Heart left ventricle (tissue), 13 donors: Measurements from ENCODE around the gene STRBP.

ENCODE experiments used
- POLR2A ChIP-seq, 2 donors: fragments of 450-650 bp; IDR thresholded peaks; one replicate each; pipeline ENCODE4 v1.6.1; 2017; ENCODE audit warnings: antibody characterized with exemption in 2 of 2, mild to moderate bottlenecking in 2 of 2, moderate library complexity in 2 of 2
- TF ChIP-seq, protein P1 (sequence below), 12 donors: fragments of 200-600 bp; sonication (generic) in 4 of 12; IDR thresholded peaks; one replicate each; pipeline versions ENCODE4 v1.5.0 to v1.8.0; 2018 to 2022; ENCODE audit warnings: antibody characterized with exemption in 12 of 12, mild to moderate bottlenecking in 5 of 12
- donor health status: ischemic (EF 13 %, LVEDD 7.1; RV severe dilation, severe dysfunction).
- donor health status: DM: no; HTN: yes; CAD: no.
- donor health status: DM: no; HTN: no; CAD: no.
- donor health status: ischemic (EF 25% LVEDD 6.9; RV normal size, moderate dysfunction).
- donor health status: ischemic (EF 25% LVEDD 5.7; RV mildly dilated, moderate dysfunction).
- donor health status: ischemic (EF 35%, LVEDD 5.7; RV mildly dilated, moderate dysfunction).
- donor health status: nonischemic (EF 11% LVEDD 7.7; RV severe dilation, severe dysfunction).
- donor health status: DM: yes; HTN: yes; CAD: no.
- donor health status: PGD.
- donor health status: ischemic (EF 29% LVEDD 5.4; RV normal size, mild dysfunction).
- donor health status: nonischemic (EF 23%, LVEDD 6.1; RV moderate dilation, normal function).

DNA sequence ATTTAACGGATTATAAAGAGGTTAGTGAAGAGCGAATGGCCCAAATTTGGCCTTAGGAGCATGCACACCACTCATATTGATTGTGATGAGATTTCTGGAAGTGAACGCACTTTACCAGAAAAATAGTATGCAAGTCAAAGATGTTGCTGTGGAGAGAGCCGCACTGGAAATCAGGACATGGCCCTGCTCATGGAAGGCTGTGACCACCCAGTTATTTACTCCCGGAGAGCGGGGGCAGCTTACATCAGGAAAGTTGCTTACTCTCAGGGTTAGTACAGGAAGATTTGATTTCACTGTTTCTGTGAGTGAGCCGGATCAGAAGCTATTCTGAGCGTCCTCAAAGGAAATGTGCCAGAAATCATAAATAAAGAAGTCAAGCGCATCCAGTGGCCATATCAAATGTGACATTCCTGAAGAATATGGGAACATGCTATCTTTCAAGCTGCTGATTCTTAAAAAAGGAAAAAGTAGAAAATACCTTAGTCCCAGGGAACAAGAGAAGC lies 42.9 kb upstream of the STRBP start:
- TF ChIP-seq, protein P1, sequence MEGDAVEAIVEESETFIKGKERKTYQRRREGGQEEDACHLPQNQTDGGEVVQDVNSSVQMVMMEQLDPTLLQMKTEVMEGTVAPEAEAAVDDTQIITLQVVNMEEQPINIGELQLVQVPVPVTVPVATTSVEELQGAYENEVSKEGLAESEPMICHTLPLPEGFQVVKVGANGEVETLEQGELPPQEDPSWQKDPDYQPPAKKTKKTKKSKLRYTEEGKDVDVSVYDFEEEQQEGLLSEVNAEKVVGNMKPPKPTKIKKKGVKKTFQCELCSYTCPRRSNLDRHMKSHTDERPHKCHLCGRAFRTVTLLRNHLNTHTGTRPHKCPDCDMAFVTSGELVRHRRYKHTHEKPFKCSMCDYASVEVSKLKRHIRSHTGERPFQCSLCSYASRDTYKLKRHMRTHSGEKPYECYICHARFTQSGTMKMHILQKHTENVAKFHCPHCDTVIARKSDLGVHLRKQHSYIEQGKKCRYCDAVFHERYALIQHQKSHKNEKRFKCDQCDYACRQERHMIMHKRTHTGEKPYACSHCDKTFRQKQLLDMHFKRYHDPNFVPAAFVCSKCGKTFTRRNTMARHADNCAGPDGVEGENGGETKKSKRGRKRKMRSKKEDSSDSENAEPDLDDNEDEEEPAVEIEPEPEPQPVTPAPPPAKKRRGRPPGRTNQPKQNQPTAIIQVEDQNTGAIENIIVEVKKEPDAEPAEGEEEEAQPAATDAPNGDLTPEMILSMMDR (IDR thresholded peaks at IDR 0.05) = no peak
- no peak for TF ChIP-seq POLR2A (IDR thresholded peaks at IDR 0.05)
